Measurements from ENCODE around the gene PTPRA.

The PTPRA gene

DNA sequence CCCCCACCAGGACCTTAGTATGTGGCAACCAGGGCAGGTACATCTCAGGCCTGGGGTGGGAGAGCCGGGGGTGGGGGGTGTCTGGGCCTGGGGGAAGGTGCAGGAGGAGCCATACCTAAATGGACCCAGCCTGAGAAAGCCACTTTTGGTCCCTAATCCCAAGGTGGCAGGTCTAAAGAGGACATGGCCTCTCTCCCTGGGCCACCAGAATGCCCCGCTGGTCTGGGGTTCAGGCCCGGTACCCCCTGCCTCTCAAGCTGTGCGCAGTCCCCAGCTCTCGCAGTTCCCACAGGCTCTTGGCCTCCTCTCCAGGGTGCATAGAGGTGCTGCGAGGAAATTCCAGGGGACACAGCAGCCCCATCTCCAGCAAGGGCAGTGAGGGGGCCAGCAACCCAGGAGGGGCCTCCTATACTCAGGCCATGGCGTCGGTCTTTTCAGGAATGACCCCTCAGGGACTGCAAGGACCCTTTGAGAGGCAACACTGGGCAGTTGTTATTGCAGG, 212.3 kb downstream of the PTPRA start:
- TF ChIP-seq, protein P1, sequence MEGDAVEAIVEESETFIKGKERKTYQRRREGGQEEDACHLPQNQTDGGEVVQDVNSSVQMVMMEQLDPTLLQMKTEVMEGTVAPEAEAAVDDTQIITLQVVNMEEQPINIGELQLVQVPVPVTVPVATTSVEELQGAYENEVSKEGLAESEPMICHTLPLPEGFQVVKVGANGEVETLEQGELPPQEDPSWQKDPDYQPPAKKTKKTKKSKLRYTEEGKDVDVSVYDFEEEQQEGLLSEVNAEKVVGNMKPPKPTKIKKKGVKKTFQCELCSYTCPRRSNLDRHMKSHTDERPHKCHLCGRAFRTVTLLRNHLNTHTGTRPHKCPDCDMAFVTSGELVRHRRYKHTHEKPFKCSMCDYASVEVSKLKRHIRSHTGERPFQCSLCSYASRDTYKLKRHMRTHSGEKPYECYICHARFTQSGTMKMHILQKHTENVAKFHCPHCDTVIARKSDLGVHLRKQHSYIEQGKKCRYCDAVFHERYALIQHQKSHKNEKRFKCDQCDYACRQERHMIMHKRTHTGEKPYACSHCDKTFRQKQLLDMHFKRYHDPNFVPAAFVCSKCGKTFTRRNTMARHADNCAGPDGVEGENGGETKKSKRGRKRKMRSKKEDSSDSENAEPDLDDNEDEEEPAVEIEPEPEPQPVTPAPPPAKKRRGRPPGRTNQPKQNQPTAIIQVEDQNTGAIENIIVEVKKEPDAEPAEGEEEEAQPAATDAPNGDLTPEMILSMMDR (conservative IDR thresholded peaks at IDR 0.05; ENCODE audit: low read depth, low read length): no peak
- no peak overlapping the region for H3K4me3 ChIP-seq (ENCODE audit: low read depth, low read length)
- DNase-seq (ENCODE audit: low read depth): no peak

DNA sequence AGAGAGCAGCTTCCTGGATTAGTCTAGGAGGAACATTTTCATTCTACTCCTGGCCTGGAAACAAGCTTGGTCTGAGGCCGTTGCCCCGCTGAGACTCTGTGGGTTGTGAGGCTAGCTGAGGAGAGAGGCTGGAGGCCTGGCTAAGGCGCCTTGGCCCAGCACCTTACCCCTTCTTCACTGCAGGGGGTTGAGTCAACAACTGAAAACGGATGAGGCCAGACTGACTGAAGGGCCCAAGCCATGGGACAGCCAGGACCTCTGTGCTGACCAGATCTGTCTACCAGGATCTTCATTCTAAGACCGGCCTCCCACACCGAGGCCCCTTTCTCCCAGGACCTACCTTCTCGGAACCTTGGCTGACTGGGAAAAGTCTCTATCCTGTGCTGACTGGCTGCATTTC, 214.8 kb downstream of the PTPRA start:
- TF ChIP-seq, protein P1 (conservative IDR thresholded peaks at IDR 0.05; ENCODE audit: low read depth, low read length): no peak
- no peak overlapping the region for H3K4me3 ChIP-seq (ENCODE audit: low read depth, low read length)
- DNase-seq (ENCODE audit: low read depth): no peak

Measured in choroid plexus epithelial cell (primary cell).